ENCODE data around the gene NOTCH2.

The NOTCH2 gene

DNA sequence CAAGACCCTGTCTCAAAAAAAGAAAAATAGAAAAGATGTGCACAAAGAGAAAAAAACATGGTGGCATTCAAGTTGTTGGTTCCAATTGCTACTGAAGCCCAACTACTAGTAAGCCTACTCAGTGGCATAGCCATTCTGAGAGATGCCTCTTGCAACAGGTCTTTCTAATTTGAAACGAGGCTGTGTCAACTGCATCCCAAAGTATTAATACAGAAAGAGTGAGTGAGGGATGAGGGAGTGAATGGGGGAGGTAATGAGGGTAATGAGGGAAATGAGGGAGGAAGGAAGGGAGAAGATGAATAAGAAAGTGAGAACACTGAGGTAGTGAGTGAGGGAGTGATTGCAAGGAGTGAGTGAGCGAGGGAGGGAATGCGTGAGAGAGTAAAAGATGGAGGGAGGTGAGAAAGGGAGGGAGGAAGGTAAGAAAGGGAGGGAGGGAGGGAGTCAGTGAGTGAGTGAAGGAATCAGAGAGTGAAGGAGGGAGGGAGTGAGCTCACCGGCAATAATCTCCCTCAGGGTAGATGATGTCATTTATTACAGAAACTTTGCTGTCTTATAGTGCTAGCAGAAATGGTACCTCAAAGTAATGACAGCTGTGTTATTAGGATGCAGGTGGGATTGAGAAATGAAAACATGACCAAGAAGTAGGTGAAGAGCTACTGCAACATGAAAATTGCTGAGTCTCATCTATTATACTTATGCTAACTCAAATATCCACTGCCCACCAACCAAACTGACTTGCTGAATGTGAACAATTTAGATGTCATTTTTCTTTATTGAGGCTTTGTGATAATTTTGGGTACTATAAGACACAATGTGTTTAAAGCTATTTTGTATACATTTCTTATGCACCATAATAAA is 97.5 kb downstream of the NOTCH2 start:
- FAIRE-seq, result no peak

DNA sequence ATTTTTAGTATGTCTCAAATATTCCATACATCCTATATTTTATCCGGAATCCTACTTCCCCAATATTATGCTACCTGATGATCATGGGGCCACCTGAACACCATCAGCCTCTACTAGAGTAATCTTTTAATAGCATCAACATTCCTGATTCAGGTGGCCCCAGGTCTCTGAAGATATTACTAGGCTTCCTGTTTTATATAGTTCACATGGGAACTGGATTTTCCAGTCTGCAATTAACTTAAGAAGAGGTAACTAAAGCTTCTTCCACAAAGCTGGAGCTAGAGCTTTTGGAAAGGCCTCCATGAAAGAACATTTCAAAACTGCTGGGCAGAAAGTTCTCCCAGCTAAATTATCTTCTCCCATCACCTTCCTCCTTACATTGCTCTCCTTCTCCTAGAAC is 100.9 kb downstream of the NOTCH2 start:
- no peak for FAIRE-seq

DNA sequence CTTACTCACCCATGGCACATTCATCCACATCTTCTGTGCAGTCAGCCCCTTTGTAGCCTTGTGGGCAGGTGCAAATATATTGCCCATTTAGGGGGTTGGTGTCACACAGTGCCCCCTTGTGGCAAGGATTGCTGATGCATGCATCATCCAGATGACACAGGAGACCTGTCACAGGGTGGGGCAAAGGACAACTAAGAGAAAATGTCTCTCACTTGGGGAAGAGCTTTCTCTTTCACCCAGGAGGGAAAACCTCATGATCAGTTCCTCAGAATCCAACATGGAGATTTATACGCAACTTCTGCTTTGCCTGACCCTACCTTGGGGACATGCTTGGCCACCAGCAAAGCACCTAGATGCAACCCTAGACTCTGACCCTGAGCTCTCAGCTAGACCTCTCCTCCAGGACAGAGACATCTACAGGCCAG is 101.4 kb downstream of the NOTCH2 start:
- FAIRE-seq, result no peak

DNA sequence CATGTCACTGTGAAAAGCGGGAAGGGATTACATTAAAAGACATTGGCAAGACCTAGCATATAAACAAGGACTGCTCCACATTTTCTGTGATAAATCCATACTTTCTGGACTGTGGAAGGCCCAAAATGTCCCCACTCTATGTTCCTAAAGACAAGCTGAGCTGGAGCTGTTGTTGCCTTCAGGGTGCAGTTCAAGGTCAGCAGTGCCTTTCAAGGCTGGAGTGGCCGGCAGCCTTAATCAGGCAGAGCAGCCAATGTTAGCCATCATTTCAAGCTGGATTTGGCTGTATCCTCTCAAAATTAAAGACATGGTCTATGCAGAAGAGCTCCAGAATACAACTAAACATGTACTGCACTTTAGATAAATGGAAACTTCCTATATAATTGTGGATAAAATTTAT is 102.8 kb downstream of the NOTCH2 start:
- FAIRE-seq, result no peak

DNA sequence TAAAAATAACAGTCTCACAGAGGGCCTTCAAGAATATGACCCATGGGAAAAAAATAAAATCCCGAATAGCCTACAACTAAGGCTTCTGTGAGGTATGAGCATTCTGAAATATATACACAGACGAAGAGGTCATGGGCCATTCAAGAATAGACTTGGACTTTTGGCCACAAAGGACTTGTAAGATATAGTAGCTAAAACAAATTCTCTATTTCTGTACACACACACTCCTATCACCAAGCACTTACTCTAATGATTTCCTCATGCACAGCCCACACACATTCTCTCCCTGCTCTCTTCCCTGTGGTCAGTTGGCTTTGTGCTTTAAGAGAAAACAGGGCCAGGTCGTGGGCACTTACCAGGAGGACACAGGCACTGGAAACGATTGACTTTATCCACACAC is 103.4 kb downstream of the NOTCH2 start:
- FAIRE-seq, result no peak

DNA sequence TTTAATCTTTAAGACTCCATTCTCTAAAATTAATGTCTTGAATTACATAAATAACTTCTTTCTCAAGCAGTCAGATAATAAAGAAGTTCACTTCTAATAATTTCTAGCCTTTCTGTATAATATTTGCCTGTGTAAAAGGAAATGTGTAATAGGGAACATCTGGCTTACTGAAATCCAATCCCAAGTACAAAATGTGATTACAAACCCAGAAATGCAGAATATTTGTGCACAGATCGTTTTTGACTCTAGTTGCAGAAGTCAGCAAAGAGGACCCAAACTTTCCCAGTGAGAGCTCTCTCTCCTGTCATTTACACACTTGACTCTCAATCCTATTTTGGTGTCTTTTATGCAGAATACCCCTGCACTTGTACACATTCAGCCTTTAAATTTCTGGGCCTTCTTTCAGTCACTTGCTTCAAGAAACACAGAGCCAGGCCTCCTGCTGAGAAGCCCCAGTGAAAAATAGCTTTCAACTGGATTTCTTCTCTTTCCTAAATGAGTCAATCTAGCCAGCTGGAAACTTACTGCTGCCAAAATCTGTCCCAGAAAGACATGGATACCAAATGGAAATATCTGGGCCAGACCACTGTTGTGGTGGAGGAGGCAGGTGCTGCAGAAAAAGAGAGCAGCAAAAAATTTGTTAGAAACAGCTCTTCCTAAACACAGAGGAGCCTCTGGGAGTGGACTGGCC is 104.6 kb downstream of the NOTCH2 start:
- no peak for FAIRE-seq

DNA sequence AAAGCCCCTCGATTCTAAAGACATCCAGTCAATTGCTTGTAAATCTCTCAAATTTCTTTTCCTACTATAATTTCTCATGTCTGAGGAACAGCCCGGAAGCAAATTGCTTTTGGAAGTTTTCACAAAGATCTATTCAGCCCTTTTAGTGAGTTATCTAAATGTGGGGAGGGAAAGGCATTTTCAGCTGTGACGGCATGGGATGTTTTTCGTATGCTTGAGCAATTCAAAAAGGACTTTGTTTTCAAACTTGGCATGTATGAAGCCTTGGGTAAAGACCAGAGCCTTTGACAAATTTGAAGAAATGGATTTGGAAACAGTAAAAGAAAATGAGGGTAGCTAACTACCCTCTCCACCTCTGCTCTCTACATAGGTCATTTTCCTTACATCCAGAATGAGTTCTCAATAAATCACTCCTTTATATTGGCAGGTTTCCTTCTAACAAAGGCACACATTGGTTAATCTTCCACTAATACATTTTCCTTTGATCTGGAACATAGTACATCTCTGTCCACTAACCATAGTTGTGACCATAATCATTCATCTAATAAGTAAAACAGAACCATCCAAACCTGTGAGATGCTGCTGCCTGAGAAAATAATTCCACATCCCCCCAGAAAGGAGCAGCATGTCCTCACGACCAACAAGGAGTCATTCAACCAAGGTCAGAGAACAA is 107.0 kb downstream of the NOTCH2 start:
- no peak for FAIRE-seq

DNA sequence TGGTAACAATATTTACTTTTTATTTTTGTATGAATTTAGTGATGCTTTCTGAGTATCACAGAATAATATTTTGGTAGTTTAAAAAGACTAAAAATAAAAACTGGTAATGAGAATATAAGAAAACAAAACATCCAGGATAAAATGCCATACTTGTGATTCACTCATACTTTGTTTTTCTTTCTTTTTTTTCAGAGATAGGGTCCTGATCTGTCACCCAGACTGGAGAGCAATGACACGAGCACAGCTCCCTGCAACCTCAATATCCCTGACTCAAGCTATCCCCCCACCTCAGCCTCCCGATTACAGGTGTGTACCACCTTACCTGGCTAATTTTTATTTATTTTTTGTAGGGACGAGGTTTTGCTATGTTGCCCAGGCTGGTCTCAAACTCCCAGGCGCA is 109.0 kb downstream of the NOTCH2 start:
- peak; percentile 35 for FAIRE-seq

DNA sequence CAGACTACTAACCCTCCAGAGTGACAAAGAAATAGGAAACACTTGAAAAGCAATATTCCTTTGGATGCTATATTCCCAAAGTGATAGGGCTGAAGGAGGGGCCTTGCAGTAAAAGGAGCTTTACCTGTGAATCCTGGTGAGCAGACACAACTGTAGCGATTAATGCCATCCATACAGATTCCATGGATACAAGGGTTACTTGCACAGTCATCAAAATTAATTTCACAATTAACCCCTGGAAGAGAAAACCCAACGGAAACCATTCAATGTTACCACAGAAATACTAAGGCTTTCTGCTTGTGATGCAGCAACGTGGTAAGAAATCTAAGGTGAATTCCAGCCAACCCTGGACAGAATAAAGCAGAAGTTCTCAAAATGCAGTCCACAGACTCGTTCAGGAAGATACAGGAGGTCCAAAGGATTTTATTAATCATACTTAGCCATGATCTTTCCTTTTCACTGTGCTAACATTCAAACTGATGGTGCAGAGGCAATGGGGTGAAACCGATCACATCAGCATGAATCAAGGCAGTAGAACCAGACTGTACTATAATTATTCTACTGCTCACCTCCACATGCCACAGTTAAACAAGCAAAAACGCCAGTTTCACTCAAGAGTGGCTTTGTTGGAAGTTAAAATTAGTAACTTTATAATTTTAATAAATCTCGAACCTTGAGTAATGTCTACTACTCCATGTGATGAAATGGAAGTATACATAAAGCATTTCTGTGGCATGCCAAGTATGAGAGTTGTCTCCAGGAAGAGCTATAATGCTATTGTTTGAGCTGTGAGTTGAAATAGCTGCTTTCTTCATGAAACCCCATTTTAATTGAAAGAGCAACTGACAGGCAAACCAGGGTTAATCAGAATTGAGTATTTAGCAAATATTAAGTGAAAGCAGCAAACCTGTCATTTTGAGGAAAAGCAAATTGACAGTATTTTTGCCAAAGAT is 109.9 kb downstream of the NOTCH2 start:
- no peak for FAIRE-seq

DNA sequence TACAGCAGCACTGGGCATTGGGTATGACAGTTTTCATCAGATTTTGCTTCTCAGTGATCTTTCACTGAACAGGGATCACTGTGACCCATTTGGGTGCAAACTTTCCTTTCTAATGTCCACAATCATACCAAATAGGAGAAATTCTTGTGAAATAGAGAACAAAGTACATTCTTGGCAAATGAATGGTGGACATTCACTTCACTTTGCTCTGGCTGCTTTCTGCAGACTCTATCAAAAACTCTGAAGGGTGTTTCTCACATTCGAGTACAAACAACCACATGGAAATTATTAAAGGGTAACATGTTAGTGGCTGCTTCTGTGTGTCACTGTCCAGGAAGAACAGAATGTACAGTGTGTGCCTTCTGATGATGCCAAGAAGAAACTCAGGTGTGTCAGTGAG is 111.2 kb downstream of the NOTCH2 start:
- no peak for FAIRE-seq

DNA sequence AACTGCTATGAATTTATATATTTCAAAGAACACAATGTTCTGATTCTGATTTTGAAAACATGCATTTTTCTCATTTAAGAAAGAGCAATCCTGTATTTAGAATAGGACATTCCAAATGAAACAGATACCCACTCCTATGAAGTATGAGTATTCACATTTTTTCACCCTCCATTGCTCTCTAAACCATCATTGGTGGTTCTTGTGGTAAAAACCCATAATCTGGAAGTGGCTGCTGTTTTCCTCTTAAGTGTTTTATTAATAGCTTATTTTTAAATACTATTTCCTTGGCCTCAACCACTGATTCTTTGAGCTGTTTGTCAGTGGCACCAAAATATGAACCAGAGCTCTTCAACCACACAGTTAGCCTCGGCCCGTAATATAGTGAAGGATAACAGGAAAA is 113.2 kb downstream of the NOTCH2 start:
- no peak for FAIRE-seq

DNA sequence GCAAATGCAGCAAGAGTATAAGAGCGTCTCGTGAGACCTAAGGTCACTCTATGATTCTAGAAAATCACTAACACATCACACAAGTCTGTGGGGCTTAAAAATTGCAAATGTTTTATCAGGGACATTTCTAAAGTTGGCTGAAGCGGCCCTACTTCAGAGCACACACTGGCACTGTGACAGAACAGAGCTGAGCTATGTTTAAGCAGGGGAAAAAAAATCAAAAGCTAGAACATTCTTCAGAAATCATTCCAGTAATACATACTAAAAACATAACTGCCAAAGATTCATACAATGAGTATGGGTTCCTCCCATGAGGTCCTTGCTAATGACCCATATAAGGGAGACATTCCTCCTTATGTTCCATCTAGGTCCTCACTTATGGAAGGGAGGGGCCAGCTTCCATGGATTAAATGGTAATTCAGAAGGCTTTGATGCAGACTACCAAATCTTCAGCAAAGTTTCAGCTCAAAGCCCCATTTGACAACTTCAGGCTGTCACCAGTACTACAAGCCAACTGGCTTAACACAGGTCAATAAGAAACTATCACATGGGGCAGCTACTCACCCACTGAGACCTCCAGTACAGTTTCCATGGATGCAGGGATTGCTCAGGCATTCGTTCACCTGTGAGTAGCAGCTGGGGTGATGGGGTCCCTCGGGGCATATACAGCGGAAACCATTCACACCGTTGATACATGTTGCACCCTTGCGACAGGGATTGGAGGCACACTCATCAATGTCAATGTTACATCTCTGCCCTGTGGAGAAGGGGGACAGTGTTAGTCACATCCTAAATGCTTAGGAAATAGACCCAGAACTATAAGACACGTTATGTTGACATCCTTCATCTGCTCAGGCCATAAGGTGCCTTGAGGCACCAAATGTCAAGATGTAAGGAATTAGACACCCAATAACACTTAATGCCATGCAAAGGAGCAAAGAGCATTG is 114.7 kb downstream of the NOTCH2 start:
- no peak for FAIRE-seq

DNA sequence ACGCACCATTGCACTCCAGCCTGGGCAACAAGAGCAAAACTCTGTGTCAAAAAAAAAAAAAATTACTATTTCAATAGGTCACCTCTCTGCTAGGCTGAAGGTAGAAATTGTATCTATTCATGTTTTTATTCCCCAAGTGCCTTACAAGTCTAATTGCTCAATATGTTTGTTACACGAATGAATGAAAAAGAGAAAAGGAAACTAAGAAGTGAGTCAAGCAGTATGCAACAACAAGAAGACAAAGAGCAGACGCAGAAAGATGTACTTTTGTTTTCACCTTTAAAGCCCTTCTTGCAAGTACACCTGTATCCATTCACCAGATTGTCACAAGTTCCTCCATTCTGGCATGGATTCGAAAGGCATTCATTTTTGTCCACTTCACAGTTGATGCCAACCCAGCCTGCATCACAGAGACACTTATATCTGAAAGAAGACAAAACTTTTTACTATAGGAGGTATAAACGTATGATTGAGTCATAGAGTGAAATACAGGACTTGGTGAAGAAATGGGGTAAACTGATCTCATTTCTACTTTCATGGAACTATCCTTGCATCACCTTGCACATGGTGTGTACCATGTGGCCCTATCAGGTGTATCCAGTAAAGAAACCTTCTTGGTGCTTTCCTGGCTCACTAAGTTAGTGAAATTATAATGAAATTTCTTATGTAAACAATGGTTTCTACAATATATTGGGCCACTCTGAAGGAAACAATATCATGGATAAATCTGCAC is 116.0 kb downstream of the NOTCH2 start:
- no peak for FAIRE-seq

DNA sequence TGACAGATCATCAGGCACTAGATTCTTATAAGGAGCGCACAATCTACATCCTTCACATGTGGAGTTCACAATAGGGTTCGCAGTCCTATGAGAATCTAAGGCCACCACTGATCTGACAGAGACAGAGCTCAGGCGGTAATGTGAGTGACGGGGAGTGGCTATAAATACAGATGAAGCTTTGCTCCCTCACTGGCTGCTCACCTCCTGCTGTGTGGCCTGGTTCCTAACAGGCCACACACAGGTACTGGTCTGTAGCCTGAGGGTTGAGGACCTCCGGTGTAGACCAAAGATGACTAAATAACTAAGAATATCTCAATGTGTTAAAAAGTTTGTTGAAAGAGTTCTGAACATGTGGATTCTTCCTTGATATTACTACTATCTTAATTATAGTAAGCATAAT is 117.0 kb downstream of the NOTCH2 start:
- FAIRE-seq, result no peak

DNA sequence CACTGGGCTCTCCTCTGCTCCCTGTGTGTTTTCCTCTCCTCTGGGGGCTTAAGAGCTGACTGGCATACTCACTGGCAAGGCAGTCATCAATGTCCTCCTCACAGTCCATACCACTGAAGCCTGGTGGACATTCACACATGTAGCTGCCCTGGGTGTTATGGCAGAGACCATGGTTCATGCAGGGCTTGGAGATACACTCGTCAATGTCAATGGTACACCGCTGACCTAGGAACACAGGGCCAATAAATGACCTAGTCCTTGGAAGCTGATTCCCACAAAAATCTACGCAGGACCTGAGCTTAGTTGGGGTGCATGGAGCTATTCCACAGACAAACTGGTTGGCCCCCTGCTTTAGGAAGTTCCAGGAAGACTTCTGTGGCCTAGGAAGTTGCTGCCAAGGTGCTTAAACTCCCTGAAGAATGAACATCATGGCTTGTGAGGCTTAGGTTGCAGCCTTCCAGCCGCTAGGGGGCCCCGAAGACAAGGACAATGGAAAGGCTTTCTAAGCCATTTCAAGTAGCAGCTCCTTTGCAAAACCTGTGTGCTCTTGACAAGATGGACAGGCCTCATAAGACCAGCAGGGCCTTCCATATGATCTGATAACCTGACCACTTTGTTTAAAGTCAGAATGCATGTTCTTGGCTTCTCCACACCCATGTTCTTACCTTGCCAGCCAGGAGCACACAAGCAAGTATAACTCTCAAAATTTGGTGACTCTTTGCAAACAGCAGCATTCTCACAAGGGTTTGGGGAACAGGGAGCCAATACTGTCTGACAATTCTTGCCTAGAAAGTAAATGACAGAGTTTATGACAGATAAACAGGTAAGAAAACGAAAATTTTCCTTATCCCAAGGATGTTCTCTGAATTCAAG is 120.9 kb downstream of the NOTCH2 start:
- no peak for FAIRE-seq

DNA sequence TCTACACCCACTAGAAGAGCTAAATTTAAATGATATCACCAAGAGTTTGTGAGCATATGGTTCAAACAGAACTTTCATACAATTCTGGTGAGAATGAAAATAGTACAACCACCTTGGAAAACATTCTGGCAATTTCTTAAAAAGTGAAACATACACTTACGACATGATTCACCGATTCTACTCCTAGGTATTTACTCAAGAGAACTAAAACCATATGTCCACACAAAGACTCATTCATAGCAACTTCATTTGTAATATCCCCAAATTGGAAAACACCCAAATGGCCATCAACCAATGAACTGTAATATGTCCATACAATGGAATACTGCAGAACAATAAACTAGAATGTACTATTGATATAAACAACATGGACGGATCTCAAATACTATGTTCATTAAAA is 122.0 kb downstream of the NOTCH2 start:
- no peak for FAIRE-seq

DNA sequence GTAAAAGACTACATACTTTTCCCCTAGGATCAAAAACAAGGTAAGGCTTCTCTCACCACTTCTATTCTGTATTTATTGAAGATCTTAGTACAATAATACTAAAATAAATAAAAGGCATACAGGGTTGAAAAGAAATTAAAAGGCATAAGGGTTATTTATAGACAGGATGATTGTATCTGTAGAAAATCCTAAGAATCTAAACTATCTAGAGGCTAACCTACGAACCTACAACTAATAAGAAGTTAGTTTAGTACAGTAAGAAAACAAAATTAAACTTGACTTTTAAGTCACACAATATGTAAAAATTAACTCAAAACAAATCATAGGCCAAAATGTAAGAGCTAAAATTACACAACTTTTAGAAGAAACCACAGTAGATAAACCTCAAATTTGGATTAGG is 122.7 kb downstream of the NOTCH2 start:
- peak; percentile 72 for FAIRE-seq

DNA sequence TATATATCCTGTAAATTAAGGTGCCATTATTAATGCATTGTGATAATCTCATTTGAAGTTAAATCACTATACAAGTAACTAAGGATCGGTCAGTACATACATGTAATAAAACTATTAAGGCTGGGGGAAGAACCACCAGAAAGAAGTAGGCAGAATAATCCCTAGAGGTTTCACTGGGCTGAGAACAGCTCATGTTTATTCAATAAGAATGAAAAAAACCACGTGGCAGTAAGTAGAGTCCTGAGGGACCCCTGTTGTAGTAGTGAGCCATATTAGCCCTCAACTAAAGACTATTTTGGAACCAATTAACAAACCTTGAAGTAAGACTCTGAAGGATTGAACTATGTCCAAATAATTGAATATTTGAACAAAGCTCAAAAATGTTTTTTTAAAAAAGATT is 126.2 kb downstream of the NOTCH2 start:
- FAIRE-seq, result no peak

DNA sequence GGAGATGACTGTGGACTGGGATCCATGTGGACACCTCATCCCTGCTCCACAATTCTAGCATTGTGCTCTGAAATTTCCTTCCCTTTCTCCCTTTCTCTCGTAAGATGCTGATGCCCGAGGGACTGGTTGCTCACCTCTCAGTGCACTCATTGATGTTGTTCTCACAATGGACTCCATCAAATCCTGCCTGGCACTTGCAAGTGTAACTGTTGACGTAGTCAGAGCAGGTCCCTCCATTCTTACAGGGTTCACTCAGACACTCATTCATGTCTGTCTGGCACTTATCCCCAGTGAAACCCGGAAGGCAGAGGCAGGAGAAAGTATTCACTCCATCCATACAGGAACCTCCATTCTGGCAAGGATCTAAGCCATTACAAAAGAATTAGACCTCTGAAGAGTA is 128.1 kb downstream of the NOTCH2 start:
- FAIRE-seq, result no peak

DNA sequence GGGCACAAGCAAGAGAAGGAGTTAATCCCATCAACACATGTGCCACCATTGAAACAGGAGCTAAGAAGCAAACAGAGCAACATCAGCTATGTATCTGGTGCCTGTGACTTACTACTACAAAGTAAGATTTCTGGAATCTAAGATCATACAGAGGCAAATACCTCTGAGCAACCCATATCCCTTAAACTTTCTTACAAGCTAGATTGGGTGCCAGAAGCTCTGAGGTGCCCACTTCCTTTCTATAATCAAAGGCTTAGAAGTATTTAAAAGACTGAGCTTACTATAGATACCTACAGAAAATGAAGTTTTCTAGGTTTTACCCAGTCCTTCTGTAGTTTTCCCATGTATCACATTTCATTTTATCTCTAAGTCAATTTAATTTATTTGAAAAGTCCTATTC is 128.8 kb downstream of the NOTCH2 start:
- no peak for FAIRE-seq
